Fibroblast of pulmonary artery (primary cell): ENCODE results near the gene ERC2.

Experiments used
- DNase-seq: peaks from one replicate; pipeline ENCODE4 v3.0.0-alpha.2; 2010; ENCODE audit warnings: low read depth
- H3K4me3 ChIP-seq: replicated peaks from 2 replicates; pipeline ENCODE4 v1.5.1; 2011; ENCODE audit warnings: low read depth, mild to moderate bottlenecking, control low read depth, low read length, moderate library complexity
- CTCF ChIP-seq: IDR thresholded peaks from 2 replicates; pipeline ENCODE4 v1.5.1; 2011; ENCODE audit warnings: mild to moderate bottlenecking, control low read depth, low read length, inconsistent platforms; ENCODE audit errors: missing control alignments

Gene ERC2

GRCh38 chr3:55572816-55573215 lies 895.5 kb downstream of the ERC2 start:
- DNase-seq = no peak
- H3K4me3 ChIP-seq = no peak overlapping the region
- TF ChIP-seq CTCF = no peak

DNA sequence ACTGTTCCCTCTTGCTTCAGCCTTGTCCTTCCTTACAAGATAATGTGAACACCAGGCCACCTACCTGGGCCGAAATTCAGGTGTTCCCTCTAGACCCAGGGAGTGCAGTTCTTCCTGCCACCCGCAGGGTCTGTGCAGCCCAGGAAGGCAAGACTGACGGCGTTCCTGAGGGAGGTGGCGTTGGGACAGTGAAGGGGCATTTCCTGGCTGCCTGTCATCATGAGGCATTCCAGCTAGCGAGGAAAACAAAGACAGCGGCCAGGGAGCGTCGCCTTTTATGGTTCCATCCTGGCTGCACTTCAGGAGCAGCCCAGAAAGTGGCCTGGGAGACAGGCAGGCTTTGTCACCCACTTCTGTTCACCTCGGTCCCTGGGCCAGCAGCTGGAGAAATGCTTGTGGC lies 896.4 kb downstream of the ERC2 start:
- DNase-seq = peak; percentile 16
- no peak overlapping the region for H3K4me3 ChIP-seq
- TF ChIP-seq CTCF = no peak

DNA sequence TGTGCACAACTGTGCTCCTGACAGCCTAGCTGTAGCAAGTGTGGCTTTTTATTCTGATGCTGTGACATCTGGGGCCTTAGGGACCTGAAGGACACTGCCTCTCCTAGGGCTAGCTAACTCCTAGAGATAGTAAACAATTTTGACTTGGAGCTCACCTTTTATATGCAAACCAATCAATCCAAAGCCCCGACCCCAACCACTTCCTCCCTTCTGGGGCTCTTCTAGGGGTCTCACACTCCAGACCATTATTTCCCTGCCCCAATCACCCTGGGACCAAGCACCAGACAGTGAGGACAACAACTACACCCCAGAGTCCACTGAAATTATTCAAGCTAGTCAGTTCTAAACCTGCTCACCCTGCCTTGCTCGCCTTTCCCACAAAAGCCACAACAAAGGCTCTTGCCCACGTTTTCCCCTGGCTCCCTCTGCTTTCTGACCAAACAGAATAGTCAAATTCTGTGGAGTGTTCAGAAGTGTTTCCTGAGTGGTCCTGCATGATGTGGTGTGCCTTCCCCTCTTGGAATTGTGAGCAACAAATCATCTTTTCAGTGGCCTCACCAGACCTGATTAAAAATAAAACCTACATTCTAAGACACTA lies 897.0 kb downstream of the ERC2 start:
- H3K4me3 ChIP-seq = no peak overlapping the region
- no peak for DNase-seq
- TF ChIP-seq CTCF = no peak

- peak; percentile 31 for DNase-seq
- TF ChIP-seq CTCF = no peak
- no peak overlapping the region for H3K4me3 ChIP-seq
Measured at GRCh38 chr3:55570271-55570711, 898.0 kb downstream of the ERC2 start.

DNA sequence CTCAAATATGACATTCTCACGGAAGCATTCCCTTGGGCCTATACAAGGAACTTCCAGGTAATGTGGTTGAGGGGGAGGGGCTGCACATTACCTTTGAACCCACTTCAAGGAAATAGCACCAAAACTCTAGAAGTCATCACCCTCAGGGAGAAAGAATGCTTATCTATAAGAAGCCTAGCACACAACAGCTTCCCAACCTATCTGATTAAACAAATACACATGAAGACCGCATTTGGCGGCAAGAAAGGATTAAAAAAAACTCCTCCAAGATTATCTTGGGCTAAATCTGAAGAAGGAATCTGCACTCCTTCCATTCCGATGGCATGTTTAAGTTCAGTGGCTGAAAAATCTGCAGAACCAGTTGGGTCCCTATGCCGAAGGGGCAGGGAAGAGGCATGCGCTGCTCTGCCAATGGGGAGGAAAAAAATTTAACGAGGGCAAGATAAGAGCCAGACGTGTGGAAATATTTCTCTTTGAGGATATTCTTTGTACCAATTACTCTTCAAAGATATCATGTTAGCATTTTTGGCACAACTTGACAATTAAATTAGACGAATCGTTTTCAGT lies 899.2 kb downstream of the ERC2 start:
- DNase-seq = no peak
- TF ChIP-seq CTCF = no peak
- H3K4me3 ChIP-seq = no peak overlapping the region

DNA sequence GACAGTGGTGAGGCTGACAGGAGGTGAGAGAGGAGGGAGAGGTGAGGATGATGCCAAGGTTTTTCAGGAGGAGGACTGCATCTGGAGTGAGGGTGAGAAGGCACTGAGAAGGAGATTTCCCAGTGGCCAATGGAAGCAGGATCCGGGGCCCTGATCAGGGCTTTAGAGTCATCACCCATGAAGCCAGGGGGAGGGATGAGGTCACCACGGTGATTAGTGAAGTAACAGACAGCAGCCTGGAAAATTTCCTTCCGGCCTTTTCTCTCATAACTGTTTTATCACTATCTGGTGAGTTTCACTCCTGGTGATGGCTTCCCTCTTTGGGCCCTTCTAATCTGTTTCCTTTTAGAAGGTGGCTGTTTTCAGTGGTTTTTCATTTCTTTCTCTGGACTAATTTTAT lies 900.7 kb downstream of the ERC2 start:
- H3K4me3 ChIP-seq = no peak overlapping the region
- no peak for TF ChIP-seq CTCF
- peak; percentile 6 for DNase-seq

DNA sequence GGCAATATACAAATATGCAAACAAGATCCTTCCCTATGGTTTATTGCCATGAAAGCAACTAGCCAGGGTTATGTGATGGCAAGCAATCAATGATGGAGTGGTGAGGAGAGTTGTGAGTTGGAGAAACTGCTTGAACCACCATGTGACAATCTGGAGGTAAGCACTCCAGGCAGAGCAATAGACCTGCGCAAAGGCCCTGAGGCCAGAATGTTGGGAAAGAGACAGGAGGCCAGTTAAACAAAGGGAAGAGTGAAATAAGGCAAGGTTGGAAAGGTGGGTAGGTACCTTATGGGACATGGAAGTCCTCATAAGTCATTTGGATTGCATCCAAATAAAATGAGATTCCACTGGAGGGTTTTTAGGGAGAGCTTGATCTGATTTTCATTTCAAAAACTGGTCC lies 901.1 kb downstream of the ERC2 start:
- DNase-seq = no peak
- H3K4me3 ChIP-seq = no peak overlapping the region
- TF ChIP-seq CTCF = no peak
